B cell (primary cell): ENCODE results near the gene SCOC. TPM values are rescaled to one million over a fixed set of nuclear protein-coding genes. Genes with fewer than 3 reads are reported as not detected.
A peak's percentile ranks its signal among the peaks of the same experiment; 100 is the strongest.

Source experiments
- ATAC-seq: fragments of 200-7000 bp; cut with Tn5 transposase; one replicate; pipeline ENCODE4 v1.10.0; 2021; ENCODE audit warnings: low read depth, mild to moderate bottlenecking, moderate number of reproducible peaks, moderate library complexity
- CTCF ChIA-PET: fragments of 350-600 bp; sonication (Branson Sonifier 250); formaldehyde crosslinking; loops from one replicate; lab custom pipeline; 2021; ENCODE audit warnings: antibody characterized with exemption, inconsistent platforms; lab: Charles Lee
- POLR2A ChIA-PET: fragments of 350-600 bp; sonication (Branson Sonifier 250); formaldehyde crosslinking; loops from one replicate; lab custom pipeline; 2021; ENCODE audit warnings: antibody characterized with exemption; lab: Charles Lee
- DNase-seq: peaks from one replicate; pipeline ENCODE4 v3.0.0; 2013
- H2AFZ ChIP-seq: 2 replicates; pipeline ENCODE4 v1.6.1; 2012; ENCODE audit warnings: mild to moderate bottlenecking, low read depth, low read length; ENCODE audit not compliant: insufficient read depth, poor library complexity, severe bottlenecking
- H3K27ac ChIP-seq, 2 donors: 1 replicate in 1 of 2; 2 replicates in 1 of 2; pipeline ENCODE4 v1.5.1; 2012 to 2013; ENCODE audit warnings: low read length in 2 of 2, mild to moderate bottlenecking in 2 of 2, moderate library complexity in 1 of 2
- H3K27me3 ChIP-seq, 4 experiments: fragments of 200-600 bp in 1 of 4; sonication (generic) in 1 of 4; replicated peaks in 1 of 4; 1 replicate in 2 of 4; 2 replicates in 2 of 4; pipeline versions ENCODE4 v1.6.1 to v1.7.0; 2013 to 2016; ENCODE audit warnings: low read length in 3 of 4, mild to moderate bottlenecking in 2 of 4, mixed read lengths in 1 of 4, moderate library complexity in 1 of 4; ENCODE audit not compliant: insufficient read depth in 4 of 4, control insufficient read depth in 3 of 4; ENCODE audit errors: control extremely low read depth in 1 of 4
- H3K36me3 ChIP-seq, 2 experiments: replicated peaks in 1 of 2; 1 replicate in 1 of 2; 2 replicates in 1 of 2; pipeline versions ENCODE4 v1.6.1 to v1.7.1; 2013; ENCODE audit warnings: low read length in 1 of 2; ENCODE audit not compliant: insufficient read depth in 2 of 2, control insufficient read depth in 1 of 2; ENCODE audit errors: control extremely low read depth in 1 of 2, extremely low read depth in 1 of 2
- H3K4me1 ChIP-seq, 2 donors: fragments of 200-600 bp in 1 of 2; sonication (generic) in 1 of 2; 1 replicate in 1 of 2; 2 replicates in 1 of 2; pipeline versions ENCODE4 v1.5.1 to v1.6.1; 2013 to 2017; ENCODE audit warnings: low read length in 2 of 2; ENCODE audit not compliant: control insufficient read depth in 2 of 2, insufficient read depth in 2 of 2
- H3K4me2 ChIP-seq: replicated peaks from 2 replicates; pipeline ENCODE3; 2012; ENCODE audit warnings: mild to moderate bottlenecking, low read depth, low read length; ENCODE audit not compliant: poor library complexity, severe bottlenecking
- H3K4me3 ChIP-seq, 5 experiments: fragments of 200-600 bp in 1 of 5; sonication (generic) in 1 of 5; 1 replicate in 3 of 5; 2 replicates in 2 of 5; pipeline versions ENCODE4 v1.5.1 to v1.7.0; 2011 to 2016; ENCODE audit warnings: low read length in 4 of 5, mild to moderate bottlenecking in 4 of 5, low read depth in 2 of 5, control low read depth in 1 of 5, moderate library complexity in 1 of 5; ENCODE audit not compliant: insufficient read depth in 1 of 5; ENCODE audit errors: control extremely low read depth in 1 of 5, extremely low read depth in 1 of 5
- H3K79me2 ChIP-seq: fragments of 200-600 bp; sonication (generic); one replicate; pipeline ENCODE4 v1.6.0; 2016; ENCODE audit warnings: low read length; ENCODE audit not compliant: control insufficient read depth, insufficient read depth
- H3K9ac ChIP-seq: fragments of 200-600 bp; sonication (generic); 2 replicates; pipeline ENCODE4 v1.6.1; 2017; ENCODE audit warnings: mild to moderate bottlenecking, low read length, moderate library complexity
- H3K9me3 ChIP-seq, 3 donors: one replicate each; pipeline versions ENCODE4 v1.6.1 to v1.7.1; 2013; ENCODE audit warnings: low read length in 2 of 3; ENCODE audit not compliant: control insufficient read depth in 2 of 3, insufficient read depth in 1 of 3; ENCODE audit errors: control extremely low read depth in 1 of 3
- H4K20me1 ChIP-seq: 2 replicates; pipeline ENCODE4 v1.6.0; 2012; ENCODE audit warnings: mild to moderate bottlenecking, low read length; ENCODE audit not compliant: insufficient read depth, control insufficient read depth, poor library complexity, severe bottlenecking
- H3K27ac Mint-ChIP-seq: one replicate; pipeline ENCODE4 v1.8.0; 2021; ENCODE audit warnings: mixed read lengths
- H3K27me3 Mint-ChIP-seq: one replicate; pipeline ENCODE4 v1.8.0; 2021; ENCODE audit warnings: mixed read lengths
- H3K4me1 Mint-ChIP-seq: one replicate; pipeline ENCODE4 v1.8.0; 2021; ENCODE audit warnings: mixed read lengths
- H3K4me3 Mint-ChIP-seq: one replicate; pipeline ENCODE4 v1.8.0; 2021; ENCODE audit warnings: mixed read lengths
- H3K9me3 Mint-ChIP-seq: one replicate; pipeline ENCODE4 v1.8.0; 2022; ENCODE audit warnings: mixed read lengths; ENCODE audit not compliant: insufficient read depth
- EZH2 ChIP-seq: IDR thresholded peaks from 2 replicates; pipeline ENCODE4 v1.6.1; 2012; ENCODE audit warnings: borderline replicate concordance, low read depth, mild to moderate bottlenecking, moderate library complexity, low read length; ENCODE audit not compliant: insufficient read depth, poor library complexity, severe bottlenecking
- whole genome bisulfite sequencing: methylation state at CpG from one replicate; pipeline ENCODE4 v1.1.5; 2013; ENCODE audit warnings: missing lambda C conversion rate; ENCODE audit not compliant: insufficient coverage; 5-methylcytosine and 5-hydroxymethylcytosine counted together
- intact Hi-C: fragments of 100-400 bp; cut with micrococcal nuclease; formaldehyde crosslinking; loops from one replicate; pipeline ENCODE4 v1.10.0; 2022
- polyA plus RNA-seq: library from polyadenylated mRNA; depleted of rRNA; stranded (reverse); fragments of >200 nt; gene quantifications from 2 replicates; pipeline ENCODE4 v1.2.3, GENCODE V29; 2012
- total RNA-seq, 2 donors: library from RNA; stranded (reverse); fragments of 120-200 nt in 1 of 2; gene quantifications; 1 replicate in 1 of 2; 2 replicates in 1 of 2; pipeline versions ENCODE4 v1.2.3 to v1.2.4, GENCODE V29; 2013 to 2022
- TF ChIP-seq, protein P1 (sequence below): fragments of 200-600 bp; IDR thresholded peaks from one replicate; pipeline ENCODE4 v1.8.0; 2022; ENCODE audit warnings: antibody characterized with exemption, mild to moderate bottlenecking

Gene SCOC
- total and polyA plus RNA-seq, 2 donors (not counting 1 experiment from before 2014, with no cell fraction given), result 4.6 to 18.4 TPM

DNA sequence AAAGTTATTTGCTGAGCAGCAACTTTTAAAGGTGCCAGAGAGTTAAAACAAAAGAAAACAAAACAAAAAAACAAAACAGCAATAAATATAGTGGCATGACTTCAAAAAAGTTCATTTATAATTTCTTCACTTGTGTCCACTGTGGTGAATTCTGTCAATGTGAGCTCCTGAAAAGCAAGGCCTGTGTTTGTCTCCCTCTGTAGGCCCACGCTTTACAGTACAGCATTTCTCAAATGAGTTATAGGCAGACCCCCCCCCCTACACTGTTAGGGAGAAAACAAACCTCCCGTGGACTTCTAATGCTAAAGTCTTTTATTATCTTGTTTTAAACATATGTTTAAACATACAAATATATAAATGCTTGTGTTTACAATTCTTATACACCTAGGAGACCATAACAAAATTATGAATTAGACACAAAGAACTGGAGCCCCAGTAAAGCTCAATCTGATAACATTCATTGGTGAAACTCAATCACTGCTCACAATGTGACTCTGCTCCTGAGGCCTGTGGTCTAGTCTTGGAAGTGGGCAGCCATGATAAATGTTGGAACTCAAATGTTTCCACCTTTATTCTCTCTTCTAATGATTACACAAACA is 47.0 kb upstream of the SCOC start:
- no peaks in the 10 kb centered on the region for H3K27me3 ChIP-seq
- peak; percentile 9 for DNase-seq
- Mint-ChIP-seq H3K27ac (no peak overlapping the region), H3K9me3 (no peaks in the 10 kb centered on the region), H3K4me1 (peaks cover 4% of the 10 kb centered on the region), H3K27me3 (peaks cover 12% of the 10 kb centered on the region), H3K4me3 (no peak overlapping the region)
- H4K20me1 ChIP-seq, result no peaks in the 10 kb centered on the region
- H2AFZ ChIP-seq, result no peak overlapping the region
- H3K9me3 ChIP-seq, result no peaks in the 10 kb centered on the region
- ChIA-PET CTCF (interaction anchor here (1.1 to 2.0 kb wide), 6 partner anchors 15 to 723 kb away, joined by 3 to 6 read pairs (median 4); no protein-coding TSS in a partner anchor), POLR2A (no interaction called here)
- WGBS, result no CpG with 5 or more reads among the region's 2 CpGs
- H3K4me3 ChIP-seq, result no peak overlapping the region
- no peak for ATAC-seq
- H3K27ac ChIP-seq, result no peak overlapping the region
- no peak overlapping the region for H3K9ac ChIP-seq
- peaks cover 5 to 7% of the 10 kb centered on the region in 2 donors for H3K4me1 ChIP-seq
- TF ChIP-seq, protein P1, sequence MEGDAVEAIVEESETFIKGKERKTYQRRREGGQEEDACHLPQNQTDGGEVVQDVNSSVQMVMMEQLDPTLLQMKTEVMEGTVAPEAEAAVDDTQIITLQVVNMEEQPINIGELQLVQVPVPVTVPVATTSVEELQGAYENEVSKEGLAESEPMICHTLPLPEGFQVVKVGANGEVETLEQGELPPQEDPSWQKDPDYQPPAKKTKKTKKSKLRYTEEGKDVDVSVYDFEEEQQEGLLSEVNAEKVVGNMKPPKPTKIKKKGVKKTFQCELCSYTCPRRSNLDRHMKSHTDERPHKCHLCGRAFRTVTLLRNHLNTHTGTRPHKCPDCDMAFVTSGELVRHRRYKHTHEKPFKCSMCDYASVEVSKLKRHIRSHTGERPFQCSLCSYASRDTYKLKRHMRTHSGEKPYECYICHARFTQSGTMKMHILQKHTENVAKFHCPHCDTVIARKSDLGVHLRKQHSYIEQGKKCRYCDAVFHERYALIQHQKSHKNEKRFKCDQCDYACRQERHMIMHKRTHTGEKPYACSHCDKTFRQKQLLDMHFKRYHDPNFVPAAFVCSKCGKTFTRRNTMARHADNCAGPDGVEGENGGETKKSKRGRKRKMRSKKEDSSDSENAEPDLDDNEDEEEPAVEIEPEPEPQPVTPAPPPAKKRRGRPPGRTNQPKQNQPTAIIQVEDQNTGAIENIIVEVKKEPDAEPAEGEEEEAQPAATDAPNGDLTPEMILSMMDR, result peak; percentile 15
- no peak for TF ChIP-seq EZH2
- intact Hi-C loops, result loop anchor here (2.0 kb wide), 1 partner anchor 724 kb away; no protein-coding TSS in a partner anchor
- no peaks in the 10 kb centered on the region for H3K36me3 ChIP-seq
- H3K79me2 ChIP-seq, result no peaks in the 10 kb centered on the region
- H3K4me2 ChIP-seq, result no peak overlapping the region

GRCh38 chr4:140330311-140330900 is 43.0 kb upstream of the SCOC start:
- peaks cover 6 to 7% of the 10 kb centered on the region in 2 donors for H3K4me1 ChIP-seq
- no peak overlapping the region for H3K4me3 Mint-ChIP-seq
- no peaks in the 10 kb centered on the region for H3K9me3 Mint-ChIP-seq
- H3K27ac ChIP-seq, result no peak overlapping the region
- CTCF ChIA-PET, result interaction anchor here (0.8 to 2.4 kb wide), 7 partner anchors 18 to 596 kb away, joined by 3 to 6 read pairs (median 3); no protein-coding TSS in a partner anchor
- TF ChIP-seq, protein P1, result no peak
- no peak for TF ChIP-seq EZH2
- H3K27me3 Mint-ChIP-seq, result peaks cover 7% of the 10 kb centered on the region
- no peak overlapping the region for H2AFZ ChIP-seq
- no peaks in the 10 kb centered on the region for H3K9me3 ChIP-seq
- intact Hi-C loops, result no loop called here
- peaks cover 7% of the 10 kb centered on the region for H3K4me1 Mint-ChIP-seq
- peak; percentile 8 for DNase-seq
- no CpG with 5 or more reads among the region's 1 CpG for WGBS
- no peak overlapping the region for H3K9ac ChIP-seq
- no peaks in the 10 kb centered on the region for H3K79me2 ChIP-seq
- POLR2A ChIA-PET, result no interaction called here
- H3K36me3 ChIP-seq, result no peaks in the 10 kb centered on the region
- ATAC-seq, result no peak
- no peaks in the 10 kb centered on the region for H4K20me1 ChIP-seq
- no peak overlapping the region for H3K4me3 ChIP-seq
- no peak overlapping the region for H3K27ac Mint-ChIP-seq
- H3K4me2 ChIP-seq, result no peak overlapping the region
- H3K27me3 ChIP-seq, result no peaks in the 10 kb centered on the region
